DOHH2 (cell line): Measurements from ENCODE around the gene MCC.

Experiments used
- CTCF ChIP-seq: fragments of 200-600 bp; sonication (generic); IDR thresholded peaks from one replicate; pipeline ENCODE4 v1.5.1; 2014; ENCODE audit warnings: antibody characterized with exemption, mild to moderate bottlenecking, low read depth, low read length; ENCODE audit not compliant: poor library complexity, severe bottlenecking
- EZH2phosphoT487 ChIP-seq: fragments of 200-600 bp; sonication (generic); IDR thresholded peaks from 2 replicates; pipeline ENCODE4 v1.6.1; 2017; ENCODE audit warnings: borderline replicate concordance, mild to moderate bottlenecking, antibody characterized with exemption, low read length, moderate library complexity, mixed read lengths

- TF ChIP-seq CTCF (no peak), EZH2phosphoT487 (no peak)
Observed at GRCh38 chr5:113266227-113266912, 221.9 kb downstream of the MCC start.
